ENCODE measurements around the gene MAST3. TPM values are rescaled to one million over a fixed set of nuclear protein-coding genes. Genes with fewer than 3 reads are reported as not detected.

MAST3 gene
- total and polyA plus RNA-seq, 2 donors (not counting 1 experiment from before 2014, with no cell fraction given) = 43.5 to 85.5 TPM

GRCh38 chr19:18185538-18185937 is 88.0 kb downstream of the MAST3 start:
- ATAC-seq (ENCODE audit: low read depth) = no peak
- Histone ChIP-seq H3K9ac (ENCODE audit: low read length) (no peak overlapping the region), H3K27me3 (replicated peaks in 1 of 4; ENCODE audit: control extremely low read depth in 1 of 4, control insufficient read depth in 3 of 4, insufficient read depth in 4 of 4, low read length in 3 of 4) (no peaks in the 10 kb centered on the region), H4K20me1 (ENCODE audit: control insufficient read depth, insufficient read depth, low read length, poor library complexity, severe bottlenecking) (no peaks in the 10 kb centered on the region), H3K4me1 (ENCODE audit: control insufficient read depth in 2 of 2, insufficient read depth in 2 of 2, low read length in 2 of 2) (peaks cover 11 to 24% of the 10 kb centered on the region in 2 donors), H2AFZ (ENCODE audit: insufficient read depth, low read depth, low read length, poor library complexity, severe bottlenecking) (no peak overlapping the region), H3K9me3 (ENCODE audit: control extremely low read depth in 1 of 3, control insufficient read depth in 2 of 3, insufficient read depth in 1 of 3, low read length in 2 of 3) (peaks cover 0 to 9% (median 0%) of the 10 kb centered on the region in 3 donors), H3K4me3 (ENCODE audit: control extremely low read depth in 1 of 5, extremely low read depth in 1 of 5, insufficient read depth in 1 of 5, low read depth in 2 of 5, low read length in 4 of 5) (no peak overlapping the region), H3K36me3 (replicated peaks in 1 of 2; ENCODE audit: control extremely low read depth in 1 of 2, control insufficient read depth in 1 of 2, extremely low read depth in 1 of 2, insufficient read depth in 2 of 2, low read length in 1 of 2) (peaks cover 0 to 3% of the 10 kb centered on the region in 2 experiments), H3K27ac (ENCODE audit: low read length in 2 of 2) (no peak overlapping the region), H3K4me2 (replicated peaks; ENCODE audit: low read depth, low read length, poor library complexity, severe bottlenecking) (no peak overlapping the region), H3K79me2 (ENCODE audit: control insufficient read depth, insufficient read depth, low read length) (peaks cover 8% of the 10 kb centered on the region)
- H3K27ac Mint-ChIP-seq = peak overlapping the region; percentile 34
- no peaks in the 10 kb centered on the region for H3K27me3 Mint-ChIP-seq
- H3K4me1 Mint-ChIP-seq = peaks cover 32% of the 10 kb centered on the region
- H3K4me3 Mint-ChIP-seq = no peak overlapping the region
- CTCF ChIA-PET = interaction anchor here (0.6 to 2.1 kb wide), 7 partner anchors 9 to 253 kb away, joined by 3 to 5 read pairs (median 4); partner anchors contain the start of gene CCDC124
- no peak for TF ChIP-seq EZH2 (IDR thresholded peaks at IDR 0.05; ENCODE audit: borderline replicate concordance, insufficient read depth, low read depth, low read length, poor library complexity, severe bottlenecking)
- TF ChIP-seq CTCF (IDR thresholded peaks at IDR 0.05) = no peak
- no peak for DNase-seq
- H3K9me3 Mint-ChIP-seq (ENCODE audit: insufficient read depth) = no peaks in the 10 kb centered on the region
- 98% methylated on average over 4 of the region's 6 CpGs for whole genome bisulfite sequencing (ENCODE audit: insufficient coverage)
- POLR2A ChIA-PET = interaction anchor here (0.6 to 1.1 kb wide), 6 partner anchors 9 to 532 kb away, joined by 3 to 9 read pairs (median 4); no protein-coding TSS in a partner anchor
- intact Hi-C loops (cut with micrococcal nuclease) = no loop called here

GRCh38 chr19:18190278-18190677 is 92.7 kb downstream of the MAST3 start:
- no peaks in the 10 kb centered on the region for H4K20me1 ChIP-seq (ENCODE audit: control insufficient read depth, insufficient read depth, low read length, poor library complexity, severe bottlenecking)
- peaks cover 25 to 42% of the 10 kb centered on the region in 2 donors for H3K4me1 ChIP-seq (ENCODE audit: control insufficient read depth in 2 of 2, insufficient read depth in 2 of 2, low read length in 2 of 2)
- no peaks in the 10 kb centered on the region for H3K27me3 Mint-ChIP-seq
- no peak for ATAC-seq (ENCODE audit: low read depth)
- H3K27me3 ChIP-seq (replicated peaks in 1 of 4; ENCODE audit: control extremely low read depth in 1 of 4, control insufficient read depth in 3 of 4, insufficient read depth in 4 of 4, low read length in 3 of 4) = no peaks in the 10 kb centered on the region
- H3K9ac ChIP-seq (ENCODE audit: low read length) = no peak overlapping the region
- peak overlapping the region; percentile 56 for H3K27ac Mint-ChIP-seq
- POLR2A ChIA-PET = interaction anchor here (0.8 to 5.7 kb wide), 2 partner anchors 9 to 22 kb away, joined by 3 to 64 read pairs; no protein-coding TSS in a partner anchor
- TF ChIP-seq EZH2 (IDR thresholded peaks at IDR 0.05; ENCODE audit: borderline replicate concordance, insufficient read depth, low read depth, low read length, poor library complexity, severe bottlenecking) = no peak
- TF ChIP-seq CTCF (IDR thresholded peaks at IDR 0.05) = no peak
- CTCF ChIA-PET = interaction anchor here (0.7 to 6.4 kb wide), 7 partner anchors 9 to 81 kb away, joined by 3 to 105 read pairs (median 25); partner anchors contain the start of gene IFI30
- peaks cover 14% of the 10 kb centered on the region for H3K79me2 ChIP-seq (ENCODE audit: control insufficient read depth, insufficient read depth, low read length)
- no peak overlapping the region for H3K4me3 ChIP-seq (ENCODE audit: control extremely low read depth in 1 of 5, extremely low read depth in 1 of 5, insufficient read depth in 1 of 5, low read depth in 2 of 5, low read length in 4 of 5)
- no peaks in the 10 kb centered on the region for H3K9me3 ChIP-seq (ENCODE audit: control extremely low read depth in 1 of 3, control insufficient read depth in 2 of 3, insufficient read depth in 1 of 3, low read length in 2 of 3)
- H3K4me2 ChIP-seq (replicated peaks; ENCODE audit: low read depth, low read length, poor library complexity, severe bottlenecking) = no peak overlapping the region
- H3K27ac ChIP-seq (ENCODE audit: low read length in 2 of 2) = no peak overlapping the region
- DNase-seq = no peak
- intact Hi-C loops (cut with micrococcal nuclease) = loop anchor here (5.0 to 10.0 kb wide), 4 partner anchors 93 to 947 kb away; partner anchors contain the start of genes ELL, FCHO1, MAST3 and TMEM161A
- H3K4me3 Mint-ChIP-seq = no peak overlapping the region
- no peaks in the 10 kb centered on the region for H3K36me3 ChIP-seq (replicated peaks in 1 of 2; ENCODE audit: control extremely low read depth in 1 of 2, control insufficient read depth in 1 of 2, extremely low read depth in 1 of 2, insufficient read depth in 2 of 2, low read length in 1 of 2)
- WGBS (ENCODE audit: insufficient coverage) = no CpG with 5 or more reads among the region's 4 CpGs
- peaks cover 45% of the 10 kb centered on the region for H3K4me1 Mint-ChIP-seq
- H2AFZ ChIP-seq (ENCODE audit: insufficient read depth, low read depth, low read length, poor library complexity, severe bottlenecking) = no peak overlapping the region
- H3K9me3 Mint-ChIP-seq (ENCODE audit: insufficient read depth) = no peaks in the 10 kb centered on the region
